Posterior vena cava (tissue), 2 donors: ENCODE measurements around the gene PSRC1. TPM values are rescaled to one million over a fixed set of nuclear protein-coding genes. Genes with fewer than 3 reads are reported as not detected.
"Not testable (repeated sequence)": the region's sequence is repeated elsewhere in the genome, so short reads cannot be mapped to it uniquely, and the experiment has no call there.

Experiments used
- DNase-seq: peaks from one replicate; pipeline ENCODE4 v3.0.0-alpha.2; 2020; ENCODE audit warnings: low spot score
- intact Hi-C, 2 donors: fragments of 100-400 bp; cut with DNase I; formaldehyde crosslinking; loops; one replicate each; pipeline versions ENCODE4 v1.14.1 to v1.14.2; 2022 to 2023
- total RNA-seq, 2 donors: library from RNA; stranded (reverse); fragmentation: NEBNext Ultra II Directional; extraction: Animal tissue kit (Norgen Biotek cat#: 25700); gene quantifications; one replicate each; pipeline ENCODE4 v1.2.1, GENCODE V29; 2021
- donor health status: DM: yes; HTN: yes; CAD: no.
- donor health status: DM: yes; HTN: yes; CAD: no.

Gene PSRC1
- total RNA-seq, 2 donors from 2014 or later, result 1.7 to 2.2 TPM

GRCh38 chr1:109298666-109299557, 16.0 kb upstream of the PSRC1 start:
- intact Hi-C loops, result no loop called here
- DNase-seq, result no peak

GRCh38 chr1:109296782-109297181, 13.8 kb upstream of the PSRC1 start:
- intact Hi-C loops, result loop anchor here in 1 of 2 donors (1.0 kb wide), 1 partner anchor 33 kb away; no protein-coding TSS in a partner anchor

GRCh38 chr1:109295712-109296415, 12.9 kb upstream of the PSRC1 start:
- intact Hi-C loops, result no loop called here
- no peak for DNase-seq

More at GRCh38 chr1:109296782-109297181, 13.8 kb upstream of the PSRC1 start:
- DNase-seq, result no peak

- intact Hi-C loops, result no loop called here
- no peak for DNase-seq
Observed at GRCh38 chr1:109294481-109294880, 11.5 kb upstream of the PSRC1 start.

GRCh38 chr1:109293026-109293425, 10.1 kb upstream of the PSRC1 start:
- DNase-seq, result no peak
- intact Hi-C loops, result no loop called here

GRCh38 chr1:109292364-109292763, 9.4 kb upstream of the PSRC1 start:
- DNase-seq, result no peak
- intact Hi-C loops, result no loop called here

- intact Hi-C loops, result no loop called here
- no peak for DNase-seq
Observed at GRCh38 chr1:109290998-109291397, 8.1 kb upstream of the PSRC1 start.

GRCh38 chr1:109290137-109290536, 7.2 kb upstream of the PSRC1 start:
- no peak for DNase-seq
- intact Hi-C loops, result no loop called here

GRCh38 chr1:109286762-109287161, 3.8 kb upstream of the PSRC1 start:
- DNase-seq, intact Hi-C loops: not testable (repeated sequence)

- no peak for DNase-seq
- intact Hi-C loops, result no loop called here
Observed at GRCh38 chr1:109283748-109284600, 1.0 kb upstream of the PSRC1 start.

- no peak for DNase-seq
- intact Hi-C loops, result no loop called here
Observed at GRCh38 chr1:109282497-109282951, 421 bp downstream of the PSRC1 start.

- DNase-seq, result no peak
Observed at GRCh38 chr1:109281680-109282496, 1.1 kb downstream of the PSRC1 start.

GRCh38 chr1:109280862-109281261, 2.1 kb downstream of the PSRC1 start:
- intact Hi-C loops, result loop anchor here in 1 of 2 donors (2.0 kb wide), 1 partner anchor 118 kb away; no protein-coding TSS in a partner anchor
- no peak for DNase-seq

More at GRCh38 chr1:109281680-109282496, 1.1 kb downstream of the PSRC1 start:
- intact Hi-C loops, result loop anchor here in 1 of 2 donors (2.0 kb wide), 1 partner anchor 117 kb away; no protein-coding TSS in a partner anchor

- intact Hi-C loops, result loop anchor here in 1 of 2 donors (2.0 kb wide), 1 partner anchor 119 kb away; no protein-coding TSS in a partner anchor
Observed at GRCh38 chr1:109279615-109280278, 3.2 kb downstream of the PSRC1 start.

GRCh38 chr1:109277434-109278204, 5.3 kb downstream of the PSRC1 start:
- no peak for DNase-seq
- intact Hi-C loops, result loop anchor here in 1 of 2 donors (2.0 kb wide), 1 partner anchor 121 kb away; no protein-coding TSS in a partner anchor

More at GRCh38 chr1:109279615-109280278, 3.2 kb downstream of the PSRC1 start:
- DNase-seq, result no peak

- intact Hi-C loops, result loop anchor here in 1 of 2 donors (2.0 kb wide), 1 partner anchor 123 kb away; no protein-coding TSS in a partner anchor
Observed at GRCh38 chr1:109275706-109276345, 7.1 kb downstream of the PSRC1 start.

More at GRCh38 chr1:109275706-109276345, 7.1 kb downstream of the PSRC1 start:
- DNase-seq, result no peak
